B cell (primary cell): Measurements from ENCODE around the gene RSAD1. TPM values are rescaled to one million over a fixed set of nuclear protein-coding genes. Genes with fewer than 3 reads are reported as not detected.

ENCODE experiments used
- ATAC-seq: fragments of 200-7000 bp; cut with Tn5 transposase; one replicate; pipeline ENCODE4 v1.10.0; 2021; ENCODE audit warnings: low read depth, mild to moderate bottlenecking, moderate number of reproducible peaks, moderate library complexity
- CTCF ChIA-PET: fragments of 350-600 bp; sonication (Branson Sonifier 250); formaldehyde crosslinking; loops from one replicate; lab custom pipeline; 2021; ENCODE audit warnings: antibody characterized with exemption, inconsistent platforms; lab: Charles Lee
- POLR2A ChIA-PET: fragments of 350-600 bp; sonication (Branson Sonifier 250); formaldehyde crosslinking; loops from one replicate; lab custom pipeline; 2021; ENCODE audit warnings: antibody characterized with exemption; lab: Charles Lee
- DNase-seq: peaks from one replicate; pipeline ENCODE4 v3.0.0; 2013
- H2AFZ ChIP-seq: 2 replicates; pipeline ENCODE4 v1.6.1; 2012; ENCODE audit warnings: mild to moderate bottlenecking, low read depth, low read length; ENCODE audit not compliant: insufficient read depth, poor library complexity, severe bottlenecking
- H3K27ac ChIP-seq, 2 donors: 1 replicate in 1 of 2; 2 replicates in 1 of 2; pipeline ENCODE4 v1.5.1; 2012 to 2013; ENCODE audit warnings: low read length in 2 of 2, mild to moderate bottlenecking in 2 of 2, moderate library complexity in 1 of 2
- H3K27me3 ChIP-seq, 4 experiments: fragments of 200-600 bp in 1 of 4; sonication (generic) in 1 of 4; replicated peaks in 1 of 4; 1 replicate in 2 of 4; 2 replicates in 2 of 4; pipeline versions ENCODE4 v1.6.1 to v1.7.0; 2013 to 2016; ENCODE audit warnings: low read length in 3 of 4, mild to moderate bottlenecking in 2 of 4, mixed read lengths in 1 of 4, moderate library complexity in 1 of 4; ENCODE audit not compliant: insufficient read depth in 4 of 4, control insufficient read depth in 3 of 4; ENCODE audit errors: control extremely low read depth in 1 of 4
- H3K36me3 ChIP-seq, 2 experiments: replicated peaks in 1 of 2; 1 replicate in 1 of 2; 2 replicates in 1 of 2; pipeline versions ENCODE4 v1.6.1 to v1.7.1; 2013; ENCODE audit warnings: low read length in 1 of 2; ENCODE audit not compliant: insufficient read depth in 2 of 2, control insufficient read depth in 1 of 2; ENCODE audit errors: control extremely low read depth in 1 of 2, extremely low read depth in 1 of 2
- H3K4me1 ChIP-seq, 2 donors: fragments of 200-600 bp in 1 of 2; sonication (generic) in 1 of 2; 1 replicate in 1 of 2; 2 replicates in 1 of 2; pipeline versions ENCODE4 v1.5.1 to v1.6.1; 2013 to 2017; ENCODE audit warnings: low read length in 2 of 2; ENCODE audit not compliant: control insufficient read depth in 2 of 2, insufficient read depth in 2 of 2
- H3K4me2 ChIP-seq: replicated peaks from 2 replicates; pipeline ENCODE3; 2012; ENCODE audit warnings: mild to moderate bottlenecking, low read depth, low read length; ENCODE audit not compliant: poor library complexity, severe bottlenecking
- H3K4me3 ChIP-seq, 5 experiments: fragments of 200-600 bp in 1 of 5; sonication (generic) in 1 of 5; 1 replicate in 3 of 5; 2 replicates in 2 of 5; pipeline versions ENCODE4 v1.5.1 to v1.7.0; 2011 to 2016; ENCODE audit warnings: low read length in 4 of 5, mild to moderate bottlenecking in 4 of 5, low read depth in 2 of 5, control low read depth in 1 of 5, moderate library complexity in 1 of 5; ENCODE audit not compliant: insufficient read depth in 1 of 5; ENCODE audit errors: control extremely low read depth in 1 of 5, extremely low read depth in 1 of 5
- H3K79me2 ChIP-seq: fragments of 200-600 bp; sonication (generic); one replicate; pipeline ENCODE4 v1.6.0; 2016; ENCODE audit warnings: low read length; ENCODE audit not compliant: control insufficient read depth, insufficient read depth
- H3K9ac ChIP-seq: fragments of 200-600 bp; sonication (generic); 2 replicates; pipeline ENCODE4 v1.6.1; 2017; ENCODE audit warnings: mild to moderate bottlenecking, low read length, moderate library complexity
- H3K9me3 ChIP-seq, 3 donors: one replicate each; pipeline versions ENCODE4 v1.6.1 to v1.7.1; 2013; ENCODE audit warnings: low read length in 2 of 3; ENCODE audit not compliant: control insufficient read depth in 2 of 3, insufficient read depth in 1 of 3; ENCODE audit errors: control extremely low read depth in 1 of 3
- H4K20me1 ChIP-seq: 2 replicates; pipeline ENCODE4 v1.6.0; 2012; ENCODE audit warnings: mild to moderate bottlenecking, low read length; ENCODE audit not compliant: insufficient read depth, control insufficient read depth, poor library complexity, severe bottlenecking
- H3K27ac Mint-ChIP-seq: one replicate; pipeline ENCODE4 v1.8.0; 2021; ENCODE audit warnings: mixed read lengths
- H3K27me3 Mint-ChIP-seq: one replicate; pipeline ENCODE4 v1.8.0; 2021; ENCODE audit warnings: mixed read lengths
- H3K4me1 Mint-ChIP-seq: one replicate; pipeline ENCODE4 v1.8.0; 2021; ENCODE audit warnings: mixed read lengths
- H3K4me3 Mint-ChIP-seq: one replicate; pipeline ENCODE4 v1.8.0; 2021; ENCODE audit warnings: mixed read lengths
- H3K9me3 Mint-ChIP-seq: one replicate; pipeline ENCODE4 v1.8.0; 2022; ENCODE audit warnings: mixed read lengths; ENCODE audit not compliant: insufficient read depth
- CTCF ChIP-seq: fragments of 200-600 bp; IDR thresholded peaks from one replicate; pipeline ENCODE4 v1.8.0; 2022; ENCODE audit warnings: antibody characterized with exemption, mild to moderate bottlenecking
- EZH2 ChIP-seq: IDR thresholded peaks from 2 replicates; pipeline ENCODE4 v1.6.1; 2012; ENCODE audit warnings: borderline replicate concordance, low read depth, mild to moderate bottlenecking, moderate library complexity, low read length; ENCODE audit not compliant: insufficient read depth, poor library complexity, severe bottlenecking
- WGBS: methylation state at CpG from one replicate; pipeline ENCODE4 v1.1.5; 2013; ENCODE audit warnings: missing lambda C conversion rate; ENCODE audit not compliant: insufficient coverage; 5-methylcytosine and 5-hydroxymethylcytosine counted together
- intact Hi-C: fragments of 100-400 bp; cut with micrococcal nuclease; formaldehyde crosslinking; loops from one replicate; pipeline ENCODE4 v1.10.0; 2022
- polyA plus RNA-seq: library from polyadenylated mRNA; depleted of rRNA; stranded (reverse); fragments of >200 nt; gene quantifications from 2 replicates; pipeline ENCODE4 v1.2.3, GENCODE V29; 2012
- total RNA-seq, 2 donors: library from RNA; stranded (reverse); fragments of 120-200 nt in 1 of 2; gene quantifications; 1 replicate in 1 of 2; 2 replicates in 1 of 2; pipeline versions ENCODE4 v1.2.3 to v1.2.4, GENCODE V29; 2013 to 2022

The RSAD1 gene
- total and polyA plus RNA-seq, 2 donors (not counting 1 experiment from before 2014, with no cell fraction given), result 53.4 to 63.9 TPM

- Histone ChIP-seq H4K20me1 (no peaks in the 10 kb centered on the region), H3K4me3 (no peak overlapping the region), H3K36me3 (no peaks in the 10 kb centered on the region), H3K4me1 (no peaks in the 10 kb centered on the region), H3K9ac (no peak overlapping the region), H2AFZ (no peak overlapping the region), H3K4me2 (no peak overlapping the region), H3K9me3 (no peaks in the 10 kb centered on the region), H3K27me3 (no peaks in the 10 kb centered on the region), H3K79me2 (no peaks in the 10 kb centered on the region), H3K27ac (no peak overlapping the region)
- POLR2A ChIA-PET, result no interaction called here
- no peaks in the 10 kb centered on the region for H3K27me3 Mint-ChIP-seq
- ATAC-seq (no peak), DNase-seq (no peak)
- no peak overlapping the region for H3K4me3 Mint-ChIP-seq
- 87% methylated on average over 6 of the region's 8 CpGs for WGBS
- CTCF ChIA-PET, result interaction anchor here (1.8 kb wide), 1 partner anchor 35 kb away, joined by 4 read pairs; no protein-coding TSS in a partner anchor
- intact Hi-C loops, result no loop called here
- TF ChIP-seq EZH2, result no peak
- no peak for TF ChIP-seq CTCF
- H3K9me3 Mint-ChIP-seq, result no peaks in the 10 kb centered on the region
- H3K4me1 Mint-ChIP-seq, result no peaks in the 10 kb centered on the region
- H3K27ac Mint-ChIP-seq, result no peak overlapping the region
Measured at GRCh38 chr17:50517504-50518383, 39.1 kb downstream of the RSAD1 start.

- H3K4me3 ChIP-seq, result no peak overlapping the region
- Mint-ChIP-seq H3K4me1 (no peaks in the 10 kb centered on the region), H3K27ac (no peak overlapping the region), H3K4me3 (no peak overlapping the region), H3K9me3 (no peaks in the 10 kb centered on the region), H3K27me3 (no peaks in the 10 kb centered on the region)
- intact Hi-C loops, result no loop called here
- ATAC-seq (no peak), DNase-seq (no peak)
- H3K79me2 ChIP-seq, result no peaks in the 10 kb centered on the region
- no peak overlapping the region for H3K27ac ChIP-seq
- TF ChIP-seq EZH2, result no peak
- no peak for TF ChIP-seq CTCF
- no peaks in the 10 kb centered on the region for H4K20me1 ChIP-seq
- no peaks in the 10 kb centered on the region for H3K9me3 ChIP-seq
- WGBS, result 95% methylated on average over 13 of the region's 13 CpGs
- POLR2A ChIA-PET, result no interaction called here
- CTCF ChIA-PET, result interaction anchor here (1.8 kb wide), 1 partner anchor 35 kb away, joined by 4 read pairs; no protein-coding TSS in a partner anchor
- no peaks in the 10 kb centered on the region for H3K4me1 ChIP-seq
- no peak overlapping the region for H3K9ac ChIP-seq
- no peak overlapping the region for H3K4me2 ChIP-seq
- H2AFZ ChIP-seq, result no peak overlapping the region
- H3K27me3 ChIP-seq, result no peaks in the 10 kb centered on the region
- H3K36me3 ChIP-seq, result no peaks in the 10 kb centered on the region
Measured at GRCh38 chr17:50518384-50519023, 39.8 kb downstream of the RSAD1 start.
